Activated CD4-positive, alpha-beta T cell treated with anti-CD3 and anti-CD28 coated beads for 4 hours (primary cell): Measurements from ENCODE around the gene KCNK7.
A peak's percentile ranks its signal among the peaks of the same experiment; 100 is the strongest.

ENCODE experiments used
- DNase-seq, 2 donors: peaks; one replicate each; pipeline ENCODE4 v3.0.0-alpha.2; 2020

Gene KCNK7

GRCh38 chr11:65585396-65586246 lies 10.0 kb downstream of the KCNK7 start:
- DNase-seq, result no peak

DNA sequence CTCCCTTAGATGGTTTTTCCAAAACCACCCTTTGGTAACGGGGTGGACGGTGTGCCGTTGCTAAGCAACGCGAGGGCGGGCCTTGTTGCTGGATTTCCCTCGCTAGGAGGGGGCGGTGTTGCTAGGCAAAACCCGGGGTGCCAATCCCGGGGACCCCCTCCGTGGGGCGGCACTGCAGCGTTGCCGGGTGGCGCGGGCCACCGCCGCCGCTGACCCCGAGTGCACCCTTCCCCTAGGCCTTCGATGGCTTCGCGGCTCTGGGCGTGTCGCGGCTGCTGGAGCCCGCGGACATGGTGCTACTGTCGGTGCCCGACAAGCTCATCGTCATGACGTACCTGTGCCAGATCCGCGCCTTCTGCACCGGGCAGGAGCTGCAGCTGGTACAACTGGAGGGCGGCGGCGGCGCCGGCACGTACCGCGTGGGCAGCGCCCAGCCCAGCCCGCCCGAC lies 10.9 kb downstream of the KCNK7 start:
- DNase-seq, result no peak

DNA sequence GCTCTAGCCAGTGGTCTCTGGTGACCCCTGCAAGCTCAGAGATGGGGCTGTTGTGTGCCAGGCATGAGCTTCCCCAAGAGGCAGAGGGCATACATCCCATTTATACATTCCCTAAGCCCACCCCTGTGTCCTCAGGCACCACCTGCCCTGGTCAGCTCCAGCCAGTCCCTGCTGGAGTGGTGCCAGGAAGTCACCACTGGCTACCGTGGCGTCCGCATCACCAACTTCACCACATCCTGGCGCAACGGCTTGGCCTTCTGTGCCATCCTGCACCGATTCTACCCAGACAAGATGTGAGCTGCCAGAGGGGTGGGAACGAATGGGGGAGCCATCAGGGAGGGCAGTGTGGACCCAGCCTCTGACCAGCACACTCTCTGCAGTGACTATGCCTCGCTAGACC lies 11.5 kb downstream of the KCNK7 start:
- no peak for DNase-seq

- DNase-seq, result no peak
Observed at GRCh38 chr11:65583589-65583988, 12.0 kb downstream of the KCNK7 start.

- no peak for DNase-seq
Observed at GRCh38 chr11:65581928-65582327, 13.7 kb downstream of the KCNK7 start.

- DNase-seq, result no peak
Observed at GRCh38 chr11:65580756-65581155, 14.8 kb downstream of the KCNK7 start.

GRCh38 chr11:65580031-65580692 lies 15.4 kb downstream of the KCNK7 start:
- DNase-seq, result no peak

DNA sequence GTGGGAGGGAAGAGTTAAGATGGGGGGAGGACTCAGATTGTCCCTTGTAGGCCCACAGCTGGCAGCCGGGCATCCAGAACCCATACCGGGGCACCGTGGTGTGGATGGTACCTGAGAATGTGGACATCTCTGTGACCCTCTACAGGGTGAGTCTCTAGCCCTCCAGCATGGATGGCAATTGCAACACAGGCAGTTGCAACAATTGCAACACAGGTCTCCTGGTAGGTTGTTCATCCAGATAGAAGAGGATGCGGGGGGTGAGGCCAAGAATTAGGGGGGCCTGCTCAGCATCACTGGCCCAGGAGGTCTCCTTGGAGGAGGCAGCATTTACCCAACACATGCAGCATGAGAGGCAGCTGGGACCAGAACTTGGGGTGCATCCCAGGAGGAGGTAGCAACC lies 16.3 kb downstream of the KCNK7 start:
- DNase-seq, result no peak

DNA sequence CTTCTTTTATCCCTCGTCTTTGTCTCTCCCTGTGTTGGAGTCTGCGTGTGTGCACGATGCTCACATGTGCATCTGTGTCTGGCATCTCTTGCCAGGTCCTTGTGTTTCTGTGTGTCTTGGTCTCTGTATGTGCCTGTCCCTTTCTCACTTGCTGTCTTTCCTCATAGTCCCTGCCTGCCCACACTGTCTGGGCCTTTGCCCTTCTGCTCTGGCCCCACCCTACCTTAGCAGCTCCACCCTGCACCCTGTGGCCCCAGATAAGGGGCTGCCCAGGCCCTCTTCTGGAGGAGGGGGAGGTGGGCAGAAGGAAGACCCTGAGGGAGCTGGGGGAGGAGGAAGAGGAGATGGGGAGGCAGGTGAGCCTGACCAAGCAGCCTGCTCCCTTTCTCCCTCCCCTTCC lies 16.9 kb downstream of the KCNK7 start:
- DNase-seq, result no peak

DNA sequence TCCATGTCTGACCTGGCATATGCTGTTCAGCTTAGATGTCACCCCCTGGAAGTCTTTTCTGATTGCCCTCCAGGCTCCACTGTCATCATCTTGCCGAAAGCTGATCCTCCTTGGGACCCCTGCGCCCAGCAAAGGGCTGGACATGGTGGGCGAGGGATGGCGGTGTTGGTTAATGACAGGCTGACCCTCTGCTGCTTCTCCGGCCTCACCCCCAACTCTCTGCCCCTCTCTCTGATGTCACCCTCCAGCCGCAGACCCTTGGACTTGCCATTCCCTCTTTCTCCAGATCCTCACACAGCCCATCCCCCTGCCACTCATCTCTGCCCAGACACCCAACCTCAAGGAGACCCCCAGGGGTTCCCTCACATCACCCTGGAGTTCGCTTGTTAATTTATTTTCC lies 17.5 kb downstream of the KCNK7 start:
- no peak for DNase-seq

- DNase-seq, result no peak
Observed at GRCh38 chr11:65577756-65578109, 17.9 kb downstream of the KCNK7 start.

DNA sequence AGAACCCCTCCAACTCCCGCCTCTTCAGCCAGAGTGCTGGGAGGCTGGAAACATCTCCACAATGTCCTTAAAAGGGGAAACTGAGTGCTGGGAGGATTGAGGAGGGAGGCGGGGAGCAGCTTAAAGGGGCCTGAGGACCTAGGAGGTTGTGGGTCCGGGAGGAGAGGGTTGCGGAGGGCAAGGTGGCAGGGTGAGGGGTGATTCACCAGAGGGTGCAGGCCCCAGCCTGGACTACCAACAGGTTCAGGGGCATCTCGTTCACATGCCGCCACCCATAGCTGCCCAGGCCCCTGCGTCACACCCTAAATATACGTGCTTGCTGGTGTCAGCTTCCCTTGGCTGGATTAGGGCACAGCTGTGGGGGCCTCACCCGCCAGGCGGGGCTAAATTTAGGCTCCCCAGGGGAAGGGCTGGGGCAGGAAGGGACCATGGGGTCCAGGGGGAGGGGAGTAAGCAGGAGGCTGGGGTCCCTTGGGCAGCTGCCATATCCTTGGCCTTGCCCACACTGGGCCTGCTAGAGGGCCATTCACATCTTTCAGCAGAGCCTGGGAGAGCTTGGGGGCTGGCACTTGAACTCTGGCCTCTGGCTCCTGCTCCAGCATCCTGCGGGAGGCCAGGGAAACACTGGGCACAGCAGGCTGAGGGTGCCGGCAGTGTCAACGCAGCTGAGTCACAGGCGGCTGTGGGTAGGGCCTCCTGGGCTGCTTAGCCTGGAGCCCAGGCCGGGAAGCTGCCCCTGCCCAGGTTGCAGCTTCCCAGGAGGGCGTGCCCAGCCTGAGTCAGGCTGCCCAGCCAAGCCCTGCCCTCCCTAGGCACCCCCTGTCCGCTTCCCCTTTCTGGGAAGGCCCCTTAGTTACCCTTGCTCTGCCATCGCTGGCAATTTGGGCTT lies 18.5 kb downstream of the KCNK7 start:
- DNase-seq, result no peak

DNA sequence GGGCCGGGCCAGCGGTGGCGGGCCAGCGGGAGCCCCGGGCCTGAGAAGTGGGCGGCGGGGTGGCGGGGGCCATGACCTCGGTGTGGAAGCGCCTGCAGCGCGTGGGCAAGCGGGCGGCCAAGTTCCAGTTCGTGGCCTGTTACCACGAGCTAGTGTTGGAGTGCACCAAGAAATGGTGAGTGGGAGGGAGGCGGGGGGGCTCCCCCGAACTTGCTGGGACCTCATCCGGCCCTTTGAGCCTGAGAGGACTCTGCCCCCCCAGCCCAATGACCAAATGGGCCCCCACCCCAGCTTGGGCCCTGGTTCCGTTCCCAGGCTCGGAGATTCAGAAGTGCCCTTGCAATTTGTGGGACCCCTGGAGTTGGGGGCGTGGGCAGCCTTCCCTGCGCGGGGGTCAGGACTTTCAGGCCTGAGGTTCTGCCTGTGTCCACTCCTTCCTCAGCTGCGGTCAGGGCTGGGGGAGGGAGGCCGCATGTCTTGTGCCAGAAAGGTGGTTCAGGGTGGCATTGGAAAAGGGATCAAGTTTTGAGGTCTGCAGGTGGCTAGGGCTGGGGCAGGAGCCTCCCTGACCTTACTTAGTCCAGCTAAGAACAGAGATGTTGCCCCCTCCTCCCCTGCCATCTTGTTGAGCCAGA lies 19.3 kb downstream of the KCNK7 start:
- DNase-seq, result no peak

DNA sequence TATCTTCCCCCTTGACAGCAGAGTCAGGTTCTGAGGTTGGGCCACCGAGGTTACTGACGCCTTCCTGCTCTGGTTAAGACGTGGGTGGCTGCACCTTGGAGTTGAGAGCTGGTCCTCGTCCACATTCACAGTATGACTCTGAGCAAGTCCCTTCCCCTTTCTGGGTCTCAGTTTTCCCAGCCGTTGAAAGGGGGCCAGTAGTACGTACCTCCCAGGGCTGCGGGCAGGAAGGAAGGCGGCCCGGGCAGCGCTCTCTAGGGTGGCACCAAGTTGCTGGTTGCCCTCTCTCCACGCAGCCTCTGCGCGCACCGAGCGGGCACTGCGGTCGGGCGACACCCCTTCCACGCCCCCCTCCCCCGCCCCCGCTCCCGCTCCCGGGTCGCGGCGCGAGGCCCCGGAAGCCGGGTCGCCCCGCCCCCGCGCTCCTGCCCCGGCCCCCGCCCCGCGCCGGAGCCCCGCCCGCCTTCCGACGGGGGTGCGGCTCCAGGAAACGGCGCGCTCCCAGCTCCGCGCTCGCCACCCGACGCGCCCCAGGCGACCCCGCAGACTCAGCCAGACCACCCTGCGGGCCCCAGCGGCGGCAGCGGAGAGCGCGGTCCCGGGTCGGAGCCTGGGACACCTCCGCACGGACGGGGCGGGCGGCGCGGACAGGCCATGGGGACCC lies 19.9 kb downstream of the KCNK7 start, which contains the start of gene EHBP1L1:
Gene EHBP1L1 (plus strand): TSS at position 486 of the 664 bp plus-strand sequence. CDS start 250 bp downstream, outside the sequence.
- peak; percentile 73 to 83 for DNase-seq

DNA sequence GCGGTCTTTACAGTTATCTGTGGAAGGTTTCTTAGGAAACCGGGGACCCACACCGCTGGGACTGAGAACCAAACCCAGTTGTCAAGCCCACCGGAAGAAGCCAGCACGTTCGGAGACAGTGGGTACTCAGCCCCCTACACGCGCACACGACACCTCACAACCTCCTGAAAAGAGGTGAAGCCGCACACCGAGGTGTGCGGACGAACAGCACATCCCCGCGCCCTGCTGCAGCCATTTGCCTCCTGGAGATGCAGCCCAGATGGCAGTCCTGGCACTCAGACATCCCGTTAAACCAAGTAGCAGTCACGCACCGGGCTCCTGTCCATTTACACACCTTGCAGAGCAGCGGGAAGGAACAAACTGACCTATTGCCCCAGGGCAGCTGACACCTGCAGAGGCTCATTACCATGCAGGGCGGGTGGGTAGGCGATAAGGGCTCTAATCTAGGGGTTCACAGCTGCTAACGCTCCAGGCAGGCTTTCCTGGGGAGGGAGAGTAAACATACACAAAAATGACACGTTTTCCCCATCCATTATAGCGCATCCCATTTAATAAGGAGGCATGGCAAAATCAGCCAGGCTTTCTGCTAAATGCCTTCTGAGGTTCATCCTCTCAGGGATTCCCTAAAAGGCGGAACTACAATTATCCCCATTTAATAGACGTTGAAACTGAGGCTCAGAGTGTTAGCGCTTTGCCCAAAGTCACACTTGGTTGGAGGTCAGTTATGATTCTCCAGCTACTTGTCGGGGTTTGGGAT lies 20.6 kb downstream of the KCNK7 start:
- DNase-seq, result no peak

DNA sequence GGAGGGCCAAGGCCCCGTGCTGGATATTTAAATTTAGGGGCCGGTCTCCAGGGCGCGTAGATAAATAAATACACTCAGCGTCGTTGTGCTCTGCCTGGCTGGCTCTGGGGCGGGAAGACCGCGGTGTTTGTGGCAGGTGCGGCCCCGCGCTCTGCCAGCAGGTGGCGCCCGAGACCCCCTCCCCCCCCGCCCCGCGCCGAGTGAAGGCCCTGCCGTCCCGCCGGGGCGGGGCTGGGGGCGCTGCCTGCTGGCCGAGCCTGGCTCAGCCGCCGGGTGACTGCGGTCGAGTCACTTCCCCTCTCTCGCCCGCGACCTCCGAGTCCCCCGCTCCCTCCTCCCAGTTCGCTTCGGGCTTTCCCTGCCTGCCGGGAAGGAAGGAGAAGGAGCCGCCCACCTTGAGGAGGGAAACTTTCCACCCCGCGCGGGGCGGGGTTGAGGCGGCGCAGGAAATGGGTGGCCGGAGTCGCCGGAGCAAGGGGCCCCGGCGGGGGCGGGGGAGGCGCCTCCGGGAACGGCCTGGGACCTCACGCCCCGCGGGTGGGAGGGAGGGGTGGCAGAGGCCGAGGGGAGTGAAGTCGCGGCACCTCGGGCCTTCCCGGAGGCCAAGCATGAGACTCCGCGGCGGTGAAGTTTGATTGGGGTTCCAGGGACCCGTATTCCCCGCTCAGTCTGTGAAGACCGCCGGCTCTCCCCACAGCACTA lies 21.3 kb downstream of the KCNK7 start:
- DNase-seq, result peak; percentile 79 to 84

- no peak for DNase-seq
Observed at GRCh38 chr11:65573391-65574079, 22.1 kb downstream of the KCNK7 start.

GRCh38 chr11:65572356-65573051 lies 23.1 kb downstream of the KCNK7 start, which contains the start of gene FAM89B:
Gene FAM89B (plus strand): TSS chr11:65572538. CDS start chr11:65572670, 132 bp downstream.
- DNase-seq, result peak; percentile 86 to 90

GRCh38 chr11:65571940-65572339 lies 23.7 kb downstream of the KCNK7 start:
- no peak for DNase-seq
